GM19238 (cell line): Measurements from ENCODE around the gene HSPB2.

Experiments used
- DNase-seq: peaks from one replicate; pipeline ENCODE4 v3.0.0; 2011; ENCODE audit warnings: low spot score; ENCODE audit not compliant: insufficient read length

HSPB2 gene

GRCh38 chr11:111937461-111937769, 24.9 kb downstream of the HSPB2 start:
- no peak for DNase-seq

GRCh38 chr11:111937844-111938243, 25.3 kb downstream of the HSPB2 start:
- no peak for DNase-seq

GRCh38 chr11:111938687-111939160, 26.2 kb downstream of the HSPB2 start:
- DNase-seq: peak; percentile 44

GRCh38 chr11:111939836-111940604, 27.5 kb downstream of the HSPB2 start:
- DNase-seq: no peak

GRCh38 chr11:111941963-111942362, 29.4 kb downstream of the HSPB2 start:
- DNase-seq: no peak

- DNase-seq: no peak
These were observed 30.3 kb downstream of the HSPB2 start for GRCh38 chr11:111942829-111943228.

- no peak for DNase-seq
These were observed 31.6 kb downstream of the HSPB2 start for GRCh38 chr11:111944139-111944538.

GRCh38 chr11:111944651-111945051, 32.1 kb downstream of the HSPB2 start:
- no peak for DNase-seq

- DNase-seq: no peak
These were observed 32.7 kb downstream of the HSPB2 start for GRCh38 chr11:111945198-111945597.

- DNase-seq: no peak
These were observed 34.0 kb downstream of the HSPB2 start for GRCh38 chr11:111946499-111946898.

- DNase-seq: no peak
These were observed 34.6 kb downstream of the HSPB2 start for GRCh38 chr11:111947143-111947542.

GRCh38 chr11:111949519-111950426, 37.2 kb downstream of the HSPB2 start:
- no peak for DNase-seq

- DNase-seq: no peak
These were observed 39.0 kb downstream of the HSPB2 start for GRCh38 chr11:111951565-111951964.

GRCh38 chr11:111954154-111954553, 41.6 kb downstream of the HSPB2 start:
- DNase-seq: no peak

GRCh38 chr11:111957663-111958444, 45.3 kb downstream of the HSPB2 start:
- no peak for DNase-seq

- no peak for DNase-seq
These were observed 48.4 kb downstream of the HSPB2 start for GRCh38 chr11:111960916-111961315.

- no peak for DNase-seq
These were observed 49.1 kb downstream of the HSPB2 start for GRCh38 chr11:111961389-111962300.
